RPMI8226 (cell line): ENCODE results near the gene FDXR.
"Not testable (repeated sequence)": the region's sequence is repeated elsewhere in the genome, so short reads cannot be mapped to it uniquely, and the experiment has no call there.

Experiments used
- DNase-seq: peaks from one replicate; pipeline ENCODE4 v3.0.0-alpha.2; 2015

Gene FDXR

GRCh38 chr17:74872313-74873036 lies at the start of gene FDXR:
FDXR (minus strand) TSS chr17:74872994; CDS start chr17:74872944, 50 bp downstream.
- DNase-seq, result peak; percentile 27

GRCh38 chr17:74922172-74922571 lies 49.4 kb upstream of the FDXR start:
- DNase-seq, result no peak

- DNase-seq, result no peak
These were observed 49.0 kb upstream of the FDXR start for GRCh38 chr17:74921769-74922168.

- DNase-seq, result no peak
These were observed 48.4 kb upstream of the FDXR start for GRCh38 chr17:74921026-74921681.

- no peak for DNase-seq
These were observed 47.8 kb upstream of the FDXR start for GRCh38 chr17:74920642-74921025.

GRCh38 chr17:74920306-74920620 lies 47.5 kb upstream of the FDXR start:
- no peak for DNase-seq

- DNase-seq, result peak; percentile 73
These were observed 46.9 kb upstream of the FDXR start for GRCh38 chr17:74919440-74920305.

GRCh38 chr17:74918906-74919305 lies 46.1 kb upstream of the FDXR start:
- DNase-seq, result no peak

GRCh38 chr17:74917430-74917829 lies 44.6 kb upstream of the FDXR start:
- no peak for DNase-seq

GRCh38 chr17:74916851-74917199 lies 44.0 kb upstream of the FDXR start:
- DNase-seq, result no peak

GRCh38 chr17:74916136-74916850 lies 43.5 kb upstream of the FDXR start:
- DNase-seq, result no peak

- DNase-seq, result not testable (repeated sequence)
These were observed 38.6 kb upstream of the FDXR start for GRCh38 chr17:74911423-74911822.

- not testable (repeated sequence) for DNase-seq
These were observed 36.3 kb upstream of the FDXR start for GRCh38 chr17:74909097-74909496.

GRCh38 chr17:74907012-74907411 lies 34.2 kb upstream of the FDXR start:
- no peak for DNase-seq

- not testable (repeated sequence) for DNase-seq
These were observed 33.5 kb upstream of the FDXR start for GRCh38 chr17:74906214-74906793.

- no peak for DNase-seq
These were observed 32.1 kb upstream of the FDXR start for GRCh38 chr17:74904687-74905409.

- DNase-seq, result no peak
These were observed 30.9 kb upstream of the FDXR start for GRCh38 chr17:74903671-74904070.

- DNase-seq, result no peak
These were observed 30.2 kb upstream of the FDXR start for GRCh38 chr17:74903034-74903433.

- DNase-seq, result no peak
These were observed 28.8 kb upstream of the FDXR start for GRCh38 chr17:74901353-74902135.

- DNase-seq, result no peak
These were observed 27.4 kb upstream of the FDXR start for GRCh38 chr17:74900208-74900607.

- DNase-seq, result no peak
These were observed 25.7 kb upstream of the FDXR start for GRCh38 chr17:74898376-74898946.
